HepG2 (cell line): Measurements from ENCODE around the gene STMN1. TPM values are rescaled to one million over a fixed set of nuclear protein-coding genes. Genes with fewer than 3 reads are reported as not detected.

Source experiments
- CHD4 ChIP-seq: fragments of 200-600 bp; sonication (generic); IDR thresholded peaks from 2 replicates; pipeline ENCODE4 v1.7.0; 2017; ENCODE audit warnings: mild to moderate bottlenecking, low read length, borderline replicate concordance
- GPN1 ChIP-seq: sonication (generic); formaldehyde crosslinking; IDR thresholded peaks from 2 replicates; pipeline ENCODE4 v1.5.1; 2020; ENCODE audit warnings: missing genetic modification reagents, borderline replicate concordance
- HNRNPK ChIP-seq: fragments of 200-400 bp; formaldehyde crosslinking; IDR thresholded peaks from 2 replicates; pipeline ENCODE4 v1.6.1; 2018; ENCODE audit warnings: low read length, low read depth, moderate library complexity, mild to moderate bottlenecking; ENCODE audit not compliant: poor library complexity, severe bottlenecking
- HNRNPL ChIP-seq: fragments of 200-400 bp; formaldehyde crosslinking; IDR thresholded peaks from 2 replicates; pipeline ENCODE4 v1.6.1; 2017; ENCODE audit warnings: mild to moderate bottlenecking, low read depth, low read length
- KLF9 ChIP-seq: IDR thresholded peaks from 2 replicates; pipeline ENCODE4 v1.6.1; 2016; ENCODE audit warnings: low read depth
- MAFG ChIP-seq: sonication (generic); formaldehyde crosslinking; IDR thresholded peaks from 2 replicates; pipeline ENCODE4 v1.5.1; 2020; ENCODE audit warnings: mild to moderate bottlenecking, missing genetic modification reagents
- PHF21A ChIP-seq: sonication (generic); formaldehyde crosslinking; IDR thresholded peaks from 2 replicates; pipeline ENCODE4 v1.5.0; 2020; ENCODE audit warnings: mild to moderate bottlenecking, missing genetic modification reagents
- PHF8 ChIP-seq: sonication (generic); formaldehyde crosslinking; IDR thresholded peaks from 2 replicates; pipeline ENCODE4 v1.5.0; 2020; ENCODE audit warnings: missing genetic modification reagents
- TRIM24 ChIP-seq: sonication (generic); formaldehyde crosslinking; IDR thresholded peaks from 2 replicates; pipeline ENCODE4 v1.8.0; 2022; ENCODE audit warnings: mild to moderate bottlenecking, missing genetic modification reagents
- ZMAT3 ChIP-seq: sonication (generic); formaldehyde crosslinking; conservative IDR thresholded peaks from 2 replicates; pipeline ENCODE4 v1.7.0; 2021; ENCODE audit warnings: missing genetic modification reagents
- ZNF121 ChIP-seq: sonication (generic); formaldehyde crosslinking; IDR thresholded peaks from 2 replicates; pipeline ENCODE4 v1.5.0; 2020; ENCODE audit warnings: mild to moderate bottlenecking, missing genetic modification reagents
- ZNF3 ChIP-seq: IDR thresholded peaks from 2 replicates; pipeline ENCODE4 v1.7.0; 2017; ENCODE audit warnings: inconsistent platforms
- ZNF547 ChIP-seq: sonication (generic); formaldehyde crosslinking; IDR thresholded peaks from 2 replicates; pipeline ENCODE4 v1.5.1; 2020; ENCODE audit warnings: mild to moderate bottlenecking, missing genetic modification reagents
- ZNF577 ChIP-seq: sonication (generic); formaldehyde crosslinking; IDR thresholded peaks from 2 replicates; pipeline ENCODE4 v1.4.0; 2020; ENCODE audit warnings: mild to moderate bottlenecking, low read depth, missing genetic modification reagents, borderline replicate concordance
- ZNF607 ChIP-seq: sonication (generic); formaldehyde crosslinking; IDR thresholded peaks from 2 replicates; pipeline ENCODE4 v1.5.1; 2020; ENCODE audit warnings: missing genetic modification reagents, mild to moderate bottlenecking, borderline replicate concordance
- ZNF720 ChIP-seq: sonication (generic); formaldehyde crosslinking; IDR thresholded peaks from 2 replicates; pipeline ENCODE4 v1.4.0; 2020; ENCODE audit warnings: missing genetic modification reagents
- polyA plus RNA-seq, 8 experiments: library from polyadenylated mRNA; depleted of rRNA in 3 of 8; stranded (reverse) in 7 of 8; unstranded in 1 of 8; fragments of >200 nt; fragmentation: Illumina TruSeq in 4 of 8; extraction: Trizol in 4 of 8; gene quantifications; 2 replicates each; pipeline versions ENCODE4 v1.2.1 to v1.2.3, GENCODE V29; 2011 to 2016; ENCODE audit warnings: low read depth in 4 of 8, missing spikeins in 1 of 8, mixed read lengths in 1 of 8; ENCODE audit not compliant: insufficient read depth in 1 of 8
- total RNA-seq, 5 experiments: library from RNA; depleted of rRNA; stranded (reverse); fragments of >200 nt; fragmentation: Illumina TruSeq; extraction: Trizol; gene quantifications; 2 replicates each; pipeline ENCODE4 v1.2.3, GENCODE V29; 2016; ENCODE audit warnings: low read depth in 1 of 5
- TF ChIP-seq, protein P1 (sequence below): sonication (generic); formaldehyde crosslinking; IDR thresholded peaks from 2 replicates; pipeline ENCODE4 v1.4.0; 2020; ENCODE audit warnings: mild to moderate bottlenecking, missing genetic modification reagents
- TF ChIP-seq, protein P2 (sequence below): IDR thresholded peaks from 2 replicates; pipeline ENCODE4 v1.6.1; 2016
- TF ChIP-seq, protein P3 (sequence below): IDR thresholded peaks from 2 replicates; pipeline ENCODE4 v1.6.1; 2016; ENCODE audit warnings: missing compliant biosample characterization, missing genetic modification reagents, borderline replicate concordance
- TF ChIP-seq, protein P4 (sequence below): sonication (generic); formaldehyde crosslinking; IDR thresholded peaks from 2 replicates; pipeline ENCODE4 v1.5.0; 2020; ENCODE audit warnings: missing genetic modification reagents, mild to moderate bottlenecking, borderline replicate concordance
- TF ChIP-seq, protein P5 (sequence below): sonication (generic); formaldehyde crosslinking; IDR thresholded peaks from 2 replicates; pipeline ENCODE4 v1.8.0; 2023; ENCODE audit warnings: mild to moderate bottlenecking, missing genetic modification reagents

STMN1 gene
- total and polyA plus RNA-seq, 2 of the 13 experiments (the other 11 are each of a cell fraction or from before 2014, with no cell fraction given): 45.9 to 409 TPM

DNA sequence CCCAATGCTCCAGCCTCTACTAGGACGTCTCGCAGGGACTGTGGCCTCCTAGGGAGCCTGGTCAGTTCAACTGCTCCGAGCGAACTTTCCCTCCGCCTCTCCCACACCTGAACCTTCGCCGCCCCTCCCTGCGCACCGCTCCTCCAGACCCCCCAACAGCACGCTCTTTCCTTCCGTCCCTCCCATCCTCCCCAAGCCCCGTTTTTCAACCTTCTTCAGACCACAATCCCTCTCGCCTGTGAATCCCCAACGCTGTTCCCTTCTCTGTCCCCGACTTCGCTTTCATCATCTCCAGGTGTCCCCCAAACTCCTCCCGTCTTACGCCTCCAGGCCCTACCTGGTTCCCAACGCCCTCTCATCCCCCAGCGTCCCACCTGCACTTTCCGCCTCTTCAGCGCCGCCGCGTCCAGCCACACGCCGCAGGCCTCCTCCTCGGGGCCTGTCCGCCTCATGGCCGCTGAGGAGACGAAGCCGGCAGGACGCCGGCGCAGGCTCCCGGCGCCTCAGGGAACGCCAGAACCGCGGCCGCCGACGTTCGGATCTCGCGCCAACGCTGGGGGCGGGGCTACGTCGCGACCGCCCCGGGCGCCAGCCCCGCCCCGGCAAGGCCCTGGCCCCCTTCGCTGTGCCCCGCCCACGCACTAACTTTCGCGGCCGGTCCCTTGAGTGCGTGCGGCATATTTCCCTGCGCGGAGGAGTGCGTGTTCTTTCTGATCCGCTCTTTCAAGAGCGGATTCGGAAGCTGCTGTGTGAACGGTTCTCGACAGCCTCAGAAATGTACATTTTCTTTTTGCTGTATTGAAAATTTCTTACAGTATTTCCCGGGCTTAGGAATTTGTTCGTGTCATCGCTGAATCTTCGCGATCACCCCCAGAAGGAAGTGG lies 47.1 kb downstream of the STMN1 start, which contains the start of gene AUNIP (continued):
- TF ChIP-seq PHF21A: peak; percentile 60; the same call in 1 of the 2 replicates
- TF ChIP-seq ZNF547 (CRISPR knock-in tag): no peak
- no peak for TF ChIP-seq ZNF720 (CRISPR knock-in tag)
- peak; percentile 86 for TF ChIP-seq PHF8
- no peak for TF ChIP-seq HNRNPL
- peak; percentile 72 for TF ChIP-seq KLF9 (CRISPR knock-in tag)
- TF ChIP-seq CHD4: no peak
- peak; percentile 60 for TF ChIP-seq HNRNPK
- TF ChIP-seq ZNF3: no peak
- TF ChIP-seq, protein P1, sequence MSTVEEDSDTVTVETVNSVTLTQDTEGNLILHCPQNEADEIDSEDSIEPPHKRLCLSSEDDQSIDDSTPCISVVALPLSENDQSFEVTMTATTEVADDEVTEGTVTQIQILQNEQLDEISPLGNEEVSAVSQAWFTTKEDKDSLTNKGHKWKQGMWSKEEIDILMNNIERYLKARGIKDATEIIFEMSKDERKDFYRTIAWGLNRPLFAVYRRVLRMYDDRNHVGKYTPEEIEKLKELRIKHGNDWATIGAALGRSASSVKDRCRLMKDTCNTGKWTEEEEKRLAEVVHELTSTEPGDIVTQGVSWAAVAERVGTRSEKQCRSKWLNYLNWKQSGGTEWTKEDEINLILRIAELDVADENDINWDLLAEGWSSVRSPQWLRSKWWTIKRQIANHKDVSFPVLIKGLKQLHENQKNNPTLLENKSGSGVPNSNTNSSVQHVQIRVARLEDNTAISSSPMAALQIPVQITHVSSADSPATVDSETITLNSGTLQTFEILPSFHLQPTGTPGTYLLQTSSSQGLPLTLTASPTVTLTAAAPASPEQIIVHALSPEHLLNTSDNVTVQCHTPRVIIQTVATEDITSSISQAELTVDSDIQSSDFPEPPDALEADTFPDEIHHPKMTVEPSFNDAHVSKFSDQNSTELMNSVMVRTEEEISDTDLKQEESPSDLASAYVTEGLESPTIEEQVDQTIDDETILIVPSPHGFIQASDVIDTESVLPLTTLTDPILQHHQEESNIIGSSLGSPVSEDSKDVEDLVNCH (CRISPR knock-in tag): no peak
- no peak for TF ChIP-seq ZNF121 (CRISPR knock-in tag)
- no peak for TF ChIP-seq MAFG
- TF ChIP-seq, protein P2, sequence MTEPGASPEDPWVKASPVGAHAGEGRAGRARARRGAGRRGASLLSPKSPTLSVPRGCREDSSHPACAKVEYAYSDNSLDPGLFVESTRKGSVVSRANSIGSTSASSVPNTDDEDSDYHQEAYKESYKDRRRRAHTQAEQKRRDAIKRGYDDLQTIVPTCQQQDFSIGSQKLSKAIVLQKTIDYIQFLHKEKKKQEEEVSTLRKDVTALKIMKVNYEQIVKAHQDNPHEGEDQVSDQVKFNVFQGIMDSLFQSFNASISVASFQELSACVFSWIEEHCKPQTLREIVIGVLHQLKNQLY: no peak
- no peak for TF ChIP-seq TRIM24 (CRISPR knock-in tag)
- no peak for TF ChIP-seq ZNF607 (CRISPR knock-in tag)
- no peak for TF ChIP-seq ZNF577 (CRISPR knock-in tag)
- no peak for TF ChIP-seq ZMAT3 (CRISPR knock-in tag)
- TF ChIP-seq, protein P3, sequence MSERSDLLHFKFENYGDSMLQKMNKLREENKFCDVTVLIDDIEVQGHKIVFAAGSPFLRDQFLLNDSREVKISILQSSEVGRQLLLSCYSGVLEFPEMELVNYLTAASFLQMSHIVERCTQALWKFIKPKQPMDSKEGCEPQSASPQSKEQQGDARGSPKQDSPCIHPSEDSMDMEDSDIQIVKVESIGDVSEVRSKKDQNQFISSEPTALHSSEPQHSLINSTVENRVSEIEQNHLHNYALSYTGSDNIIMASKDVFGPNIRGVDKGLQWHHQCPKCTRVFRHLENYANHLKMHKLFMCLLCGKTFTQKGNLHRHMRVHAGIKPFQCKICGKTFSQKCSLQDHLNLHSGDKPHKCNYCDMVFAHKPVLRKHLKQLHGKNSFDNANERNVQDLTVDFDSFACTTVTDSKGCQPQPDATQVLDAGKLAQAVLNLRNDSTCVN (CRISPR knock-in tag): no peak
- TF ChIP-seq GPN1 (CRISPR knock-in tag): no peak
- TF ChIP-seq, protein P4, sequence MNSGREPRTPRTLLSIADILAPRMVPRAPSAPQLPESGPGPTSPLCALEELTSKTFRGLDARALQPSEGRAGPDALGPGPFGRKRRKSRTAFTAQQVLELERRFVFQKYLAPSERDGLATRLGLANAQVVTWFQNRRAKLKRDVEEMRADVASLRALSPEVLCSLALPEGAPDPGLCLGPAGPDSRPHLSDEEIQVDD (CRISPR knock-in tag): peak; percentile 55; the same call in 1 of the 2 replicates
- TF ChIP-seq, protein P5, sequence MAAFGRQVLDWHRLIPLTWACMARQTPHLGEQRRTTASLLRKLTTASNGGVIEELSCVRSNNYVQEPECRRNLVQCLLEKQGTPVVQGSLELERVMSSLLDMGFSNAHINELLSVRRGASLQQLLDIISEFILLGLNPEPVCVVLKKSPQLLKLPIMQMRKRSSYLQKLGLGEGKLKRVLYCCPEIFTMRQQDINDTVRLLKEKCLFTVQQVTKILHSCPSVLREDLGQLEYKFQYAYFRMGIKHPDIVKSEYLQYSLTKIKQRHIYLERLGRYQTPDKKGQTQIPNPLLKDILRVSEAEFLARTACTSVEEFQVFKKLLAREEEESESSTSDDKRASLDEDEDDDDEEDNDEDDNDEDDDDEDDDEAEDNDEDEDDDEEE (CRISPR knock-in tag): 0 out of 2 replicates have a peak, but pooled peaks have one; percentile 28
